Breast epithelium (tissue), 4 donors: ENCODE results near the gene CCDC51. TPM values are rescaled to one million over a fixed set of nuclear protein-coding genes. Genes with fewer than 3 reads are reported as not detected.
A peak's percentile ranks its signal among the peaks of the same experiment; 100 is the strongest.

Experiments used
- DNase-seq, 2 donors: peaks; one replicate each; pipeline ENCODE4 v3.0.0-alpha.2; 2019; ENCODE audit warnings: low spot score in 2 of 2
- H3K27ac ChIP-seq, 2 donors: fragments of 200-600 bp; sonication (generic) in 1 of 2; one replicate each; pipeline ENCODE4 v1.5.1; 2016 to 2019; ENCODE audit warnings: mild to moderate bottlenecking in 1 of 2
- H3K27me3 ChIP-seq, 2 donors: fragments of 200-600 bp; sonication (generic) in 1 of 2; one replicate each; pipeline versions ENCODE4 v1.5.1 to v1.6.0; 2017 to 2019; ENCODE audit warnings: control low read depth in 1 of 2, mild to moderate bottlenecking in 1 of 2
- H3K36me3 ChIP-seq: fragments of 200-600 bp; one replicate; pipeline ENCODE4 v1.5.1; 2019
- H3K4me1 ChIP-seq, 2 donors: fragments of 200-600 bp; sonication (generic); one replicate each; pipeline ENCODE4 v1.5.1; 2016 to 2019; ENCODE audit warnings: control low read depth in 1 of 2
- H3K4me3 ChIP-seq, 3 donors: fragments of 200-600 bp; sonication (generic); 1 replicate in 2 of 3; 2 replicates in 1 of 3; pipeline ENCODE4 v1.5.1; 2016 to 2019; ENCODE audit warnings: mild to moderate bottlenecking in 3 of 3, moderate library complexity in 2 of 3
- H3K9me3 ChIP-seq, 2 donors: fragments of 200-600 bp; sonication (generic) in 1 of 2; one replicate each; pipeline ENCODE4 v1.5.1; 2016 to 2019; ENCODE audit warnings: control low read depth in 1 of 2
- CTCF ChIP-seq, 3 donors: fragments of 450-650 bp; IDR thresholded peaks; one replicate each; pipeline ENCODE4 v1.5.1; 2016 to 2017; ENCODE audit warnings: antibody characterized with exemption in 3 of 3, mild to moderate bottlenecking in 3 of 3, moderate library complexity in 3 of 3
- POLR2A ChIP-seq: fragments of 450-650 bp; IDR thresholded peaks from one replicate; pipeline ENCODE4 v1.6.1; 2016; ENCODE audit warnings: antibody characterized with exemption, mild to moderate bottlenecking, moderate library complexity
- POLR2AphosphoS5 ChIP-seq, 3 donors: sonication (generic); formaldehyde crosslinking; IDR thresholded peaks; one replicate each; pipeline ENCODE4 v1.6.1; 2017; ENCODE audit warnings: antibody characterized with exemption in 3 of 3
- intact Hi-C: fragments of 100-400 bp; cut with DNase I; formaldehyde crosslinking; loops from one replicate; pipeline ENCODE4 v1.15.1; 2023; ENCODE audit warnings: low total_unique reads
- total RNA-seq, 3 donors: library from RNA; depleted of rRNA; stranded (reverse); fragments of >200 nt; gene quantifications; one replicate each; pipeline ENCODE4 v1.1.0, GENCODE V29; 2016

CCDC51 gene
- total RNA-seq, 3 donors from 2014 or later: 12.5 to 14.7 (median 13.9) TPM

GRCh38 chr3:48429960-48430707, 9.8 kb downstream of the CCDC51 start, which contains the start of gene PLXNB1:
PLXNB1 (minus strand) TSS chr3:48430086; CDS start chr3:48424611, 5,475 bp downstream.
- no peaks in the 10 kb centered on the region for H3K27me3 ChIP-seq
- DNase-seq: peak; percentile 76 to 96
- TF ChIP-seq POLR2A: peak; percentile 54
- TF ChIP-seq CTCF (IDR thresholded peaks at IDR 0.05): no peak
- peak in 2 of 3 donors; percentile 12 to 41 for TF ChIP-seq POLR2AphosphoS5 (IDR thresholded peaks at IDR 0.05)
- peak within 1 kb of the TSS; percentile 73 to 95 (median 88) for H3K4me3 ChIP-seq
- H3K36me3 ChIP-seq: no peaks in the 10 kb centered on the region
- H3K27ac ChIP-seq: peak within 1 kb of the TSS; percentile 96
- intact Hi-C loops: no loop called here
- peaks cover 12 to 29% of the 10 kb centered on the region in 2 donors for H3K4me1 ChIP-seq
- H3K9me3 ChIP-seq: no peaks in the 10 kb centered on the region

GRCh38 chr3:48429317-48429959, 10.5 kb downstream of the CCDC51 start:
- Histone ChIP-seq H3K36me3 (no peaks in the 10 kb centered on the region), H3K4me1 (peaks cover 12 to 36% of the 10 kb centered on the region in 2 donors), H3K27me3 (no peaks in the 10 kb centered on the region), H3K27ac (peak overlapping the region; percentile 96), H3K9me3 (no peaks in the 10 kb centered on the region), H3K4me3 (peak overlapping the region; percentile 73 to 95 (median 88))
- DNase-seq: peak; percentile 63 to 64
- TF ChIP-seq CTCF (IDR thresholded peaks at IDR 0.05) (no peak), POLR2A (no peak), POLR2AphosphoS5 (IDR thresholded peaks at IDR 0.05) (no peak)
- intact Hi-C loops: no loop called here

GRCh38 chr3:48428572-48429316, 11.2 kb downstream of the CCDC51 start:
- Histone ChIP-seq H3K27ac (peak overlapping the region; percentile 96), H3K4me3 (peak overlapping the region; percentile 73 to 95 (median 88)), H3K4me1 (peaks cover 12 to 42% of the 10 kb centered on the region in 2 donors), H3K27me3 (no peaks in the 10 kb centered on the region), H3K36me3 (no peaks in the 10 kb centered on the region), H3K9me3 (no peaks in the 10 kb centered on the region)
- intact Hi-C loops: no loop called here
- DNase-seq: no peak
- TF ChIP-seq POLR2AphosphoS5 (IDR thresholded peaks at IDR 0.05) (no peak), CTCF (IDR thresholded peaks at IDR 0.05) (no peak), POLR2A (no peak)

- DNase-seq: no peak
- Histone ChIP-seq H3K4me1 (peaks cover 12 to 42% of the 10 kb centered on the region in 2 donors), H3K27me3 (no peaks in the 10 kb centered on the region), H3K9me3 (no peaks in the 10 kb centered on the region), H3K36me3 (no peaks in the 10 kb centered on the region), H3K27ac (peak overlapping the region; percentile 96), H3K4me3 (peak overlapping the region; percentile 73 to 95 (median 88))
- intact Hi-C loops: no loop called here
- TF ChIP-seq CTCF (IDR thresholded peaks at IDR 0.05) (no peak), POLR2AphosphoS5 (IDR thresholded peaks at IDR 0.05) (no peak), POLR2A (no peak)
These were observed 11.8 kb downstream of the CCDC51 start for GRCh38 chr3:48428088-48428571.
